HFF-Myc (cell line): Measurements from ENCODE around the gene GPR68.
"Not testable (repeated sequence)": the region's sequence is repeated elsewhere in the genome, so short reads cannot be mapped to it uniquely, and the experiment has no call there.

Source experiments
- DNase-seq: peaks from one replicate; pipeline ENCODE4 v3.0.0-alpha.2; 2011; ENCODE audit warnings: low read depth; ENCODE audit errors: extremely low read depth
- H3K4me3 ChIP-seq: replicated peaks from 2 replicates; pipeline ENCODE4 v1.5.1; 2011; ENCODE audit warnings: low read depth, mild to moderate bottlenecking, control low read depth, low read length
- CTCF ChIP-seq: IDR thresholded peaks from 2 replicates; pipeline ENCODE4 v1.5.1; 2012; ENCODE audit warnings: mild to moderate bottlenecking, low read depth, low read length, control low read depth; ENCODE audit errors: missing control alignments

GPR68 gene

GRCh38 chr14:91253795-91254323, 9.4 kb upstream of the GPR68 start:
- no peak for TF ChIP-seq CTCF
- DNase-seq: no peak
- H3K4me3 ChIP-seq: peak overlapping the region; percentile 39

- H3K4me3 ChIP-seq: peak overlapping the region; percentile 39
- peak; percentile 4 for TF ChIP-seq CTCF
- no peak for DNase-seq
Measured at GRCh38 chr14:91252871-91253794, 8.6 kb upstream of the GPR68 start.

- peak; percentile 73 for DNase-seq
- TF ChIP-seq CTCF: no peak
- H3K4me3 ChIP-seq: no peak overlapping the region
Measured at GRCh38 chr14:91250912-91251311, 6.4 kb upstream of the GPR68 start.

GRCh38 chr14:91249841-91250616, 5.5 kb upstream of the GPR68 start:
- H3K4me3 ChIP-seq: no peak overlapping the region
- no peak for TF ChIP-seq CTCF
- peak; percentile 66 for DNase-seq

- TF ChIP-seq CTCF: no peak
- no peak overlapping the region for H3K4me3 ChIP-seq
- no peak for DNase-seq
Measured at GRCh38 chr14:91246051-91246852, 1.7 kb upstream of the GPR68 start.

GRCh38 chr14:91245616-91246015, 1.1 kb upstream of the GPR68 start:
- not testable (repeated sequence) for H3K4me3 ChIP-seq, DNase-seq
